ENCODE measurements around the gene OR1J4.
"Not testable (repeated sequence)": the region's sequence is repeated elsewhere in the genome, so short reads cannot be mapped to it uniquely, and the experiment has no call there.

Gene OR1J4

GRCh38 chr9:122527193-122527592, 8.3 kb downstream of the OR1J4 start, which contains the start of gene OR1N1:
TSS of gene OR1N1 (minus strand) at chr9:122527293. CDS start at chr9:122527293, 0 bp downstream.
- H3K36me3 ChIP-seq (ENCODE audit: insufficient read depth, low read length) = no peaks in the 10 kb centered on the region
- no peak within 1 kb of the TSS for H3K4me3 ChIP-seq (ENCODE audit: low read length)
- peaks cover 12% of the 10 kb centered on the region for H3K27me3 ChIP-seq (ENCODE audit: control insufficient read depth, insufficient read depth, low read length)
- H3K9ac ChIP-seq (ENCODE audit: low read depth, low read length) = no peak within 1 kb of the TSS
- no peaks in the 10 kb centered on the region for H3K9me3 ChIP-seq (replicated peaks; ENCODE audit: low read length)
- no peak within 1 kb of the TSS for H3K4me2 ChIP-seq (ENCODE audit: low read length)
- no peaks in the 10 kb centered on the region for H3K4me1 ChIP-seq (ENCODE audit: control insufficient read depth, insufficient read depth, low read length)

GRCh38 chr9:122531157-122531556, 12.2 kb downstream of the OR1J4 start:
- H3K4me2 ChIP-seq (ENCODE audit: low read length); H3K27me3 ChIP-seq (ENCODE audit: control insufficient read depth, insufficient read depth, low read length); H3K36me3 ChIP-seq (ENCODE audit: insufficient read depth, low read length); H3K4me3 ChIP-seq (ENCODE audit: low read length); H3K9me3 ChIP-seq (replicated peaks; ENCODE audit: low read length); H3K9ac ChIP-seq (ENCODE audit: low read depth, low read length); H3K4me1 ChIP-seq (ENCODE audit: control insufficient read depth, insufficient read depth, low read length): not testable (repeated sequence)

- no peak overlapping the region for H3K9ac ChIP-seq (ENCODE audit: low read depth, low read length)
- H3K4me3 ChIP-seq (ENCODE audit: low read length) = no peak overlapping the region
- H3K27me3 ChIP-seq (ENCODE audit: control insufficient read depth, insufficient read depth, low read length) = no peaks in the 10 kb centered on the region
- H3K4me2 ChIP-seq (ENCODE audit: low read length) = no peak overlapping the region
- H3K36me3 ChIP-seq (ENCODE audit: insufficient read depth, low read length) = no peaks in the 10 kb centered on the region
- no peaks in the 10 kb centered on the region for H3K9me3 ChIP-seq (replicated peaks; ENCODE audit: low read length)
- H3K4me1 ChIP-seq (ENCODE audit: control insufficient read depth, insufficient read depth, low read length) = no peaks in the 10 kb centered on the region
These were observed 17.2 kb downstream of the OR1J4 start for GRCh38 chr9:122536134-122536533.

GRCh38 chr9:122537066-122537465, 18.1 kb downstream of the OR1J4 start:
- not testable (repeated sequence) for H3K9ac ChIP-seq (ENCODE audit: low read depth, low read length); H3K36me3 ChIP-seq (ENCODE audit: insufficient read depth, low read length); H3K4me1 ChIP-seq (ENCODE audit: control insufficient read depth, insufficient read depth, low read length); H3K4me2 ChIP-seq (ENCODE audit: low read length); H3K27me3 ChIP-seq (ENCODE audit: control insufficient read depth, insufficient read depth, low read length); H3K4me3 ChIP-seq (ENCODE audit: low read length); H3K9me3 ChIP-seq (replicated peaks; ENCODE audit: low read length)

- Histone ChIP-seq H3K4me1 (ENCODE audit: control insufficient read depth, insufficient read depth, low read length) (no peaks in the 10 kb centered on the region), H3K4me3 (ENCODE audit: low read length) (no peak overlapping the region), H3K9ac (ENCODE audit: low read depth, low read length) (no peak overlapping the region), H3K27me3 (ENCODE audit: control insufficient read depth, insufficient read depth, low read length) (peaks cover 3% of the 10 kb centered on the region), H3K36me3 (ENCODE audit: insufficient read depth, low read length) (no peaks in the 10 kb centered on the region), H3K9me3 (replicated peaks; ENCODE audit: low read length) (no peaks in the 10 kb centered on the region), H3K4me2 (ENCODE audit: low read length) (no peak overlapping the region)
These were observed 19.8 kb downstream of the OR1J4 start for GRCh38 chr9:122538757-122539156.

- no peaks in the 10 kb centered on the region for H3K36me3 ChIP-seq (ENCODE audit: insufficient read depth, low read length)
- no peak overlapping the region for H3K4me3 ChIP-seq (ENCODE audit: low read length)
- no peaks in the 10 kb centered on the region for H3K4me1 ChIP-seq (ENCODE audit: control insufficient read depth, insufficient read depth, low read length)
- H3K9me3 ChIP-seq (replicated peaks; ENCODE audit: low read length) = no peaks in the 10 kb centered on the region
- peaks cover 3% of the 10 kb centered on the region for H3K27me3 ChIP-seq (ENCODE audit: control insufficient read depth, insufficient read depth, low read length)
- no peak overlapping the region for H3K9ac ChIP-seq (ENCODE audit: low read depth, low read length)
- no peak overlapping the region for H3K4me2 ChIP-seq (ENCODE audit: low read length)
These were observed 27.3 kb downstream of the OR1J4 start for GRCh38 chr9:122546196-122546595.

GRCh38 chr9:122551371-122551770, 32.4 kb downstream of the OR1J4 start:
- no peaks in the 10 kb centered on the region for H3K27me3 ChIP-seq (ENCODE audit: control insufficient read depth, insufficient read depth, low read length)

GRCh38 chr9:122552812-122553211, 33.9 kb downstream of the OR1J4 start, which contains the start of gene OR1N2:
TSS of gene OR1N2 (plus strand) at chr9:122553112. CDS start at chr9:122553212, 100 bp downstream.
- Histone ChIP-seq H3K36me3 (ENCODE audit: insufficient read depth, low read length) (no peaks in the 10 kb centered on the region), H3K4me2 (ENCODE audit: low read length) (no peak within 1 kb of the TSS), H3K9me3 (replicated peaks; ENCODE audit: low read length) (no peaks in the 10 kb centered on the region), H3K4me1 (ENCODE audit: control insufficient read depth, insufficient read depth, low read length) (no peaks in the 10 kb centered on the region), H3K27me3 (ENCODE audit: control insufficient read depth, insufficient read depth, low read length) (no peaks in the 10 kb centered on the region), H3K4me3 (ENCODE audit: low read length) (no peak within 1 kb of the TSS), H3K9ac (ENCODE audit: low read depth, low read length) (no peak within 1 kb of the TSS)

More at GRCh38 chr9:122551371-122551770, 32.4 kb downstream of the OR1J4 start:
- Histone ChIP-seq H3K4me3 (ENCODE audit: low read length) (no peak overlapping the region), H3K4me2 (ENCODE audit: low read length) (no peak overlapping the region), H3K36me3 (ENCODE audit: insufficient read depth, low read length) (no peaks in the 10 kb centered on the region), H3K9me3 (replicated peaks; ENCODE audit: low read length) (no peaks in the 10 kb centered on the region), H3K9ac (ENCODE audit: low read depth, low read length) (no peak overlapping the region), H3K4me1 (ENCODE audit: control insufficient read depth, insufficient read depth, low read length) (no peaks in the 10 kb centered on the region)

- H3K27me3 ChIP-seq (ENCODE audit: control insufficient read depth, insufficient read depth, low read length) = no peaks in the 10 kb centered on the region
- H3K4me2 ChIP-seq (ENCODE audit: low read length) = no peak overlapping the region
- H3K9me3 ChIP-seq (replicated peaks; ENCODE audit: low read length) = no peaks in the 10 kb centered on the region
- no peaks in the 10 kb centered on the region for H3K36me3 ChIP-seq (ENCODE audit: insufficient read depth, low read length)
- H3K4me3 ChIP-seq (ENCODE audit: low read length) = no peak overlapping the region
- H3K9ac ChIP-seq (ENCODE audit: low read depth, low read length) = no peak overlapping the region
- no peaks in the 10 kb centered on the region for H3K4me1 ChIP-seq (ENCODE audit: control insufficient read depth, insufficient read depth, low read length)
These were observed 42.5 kb downstream of the OR1J4 start for GRCh38 chr9:122561446-122561845.

- Histone ChIP-seq H3K4me3 (ENCODE audit: low read length) (no peak overlapping the region), H3K9ac (ENCODE audit: low read depth, low read length) (no peak overlapping the region)
These were observed 43.3 kb downstream of the OR1J4 start for GRCh38 chr9:122562134-122562760.

GRCh38 chr9:122567901-122568300, 49.0 kb downstream of the OR1J4 start:
- no peak overlapping the region for H3K9ac ChIP-seq (ENCODE audit: low read depth, low read length)
- H3K4me2 ChIP-seq (ENCODE audit: low read length) = no peak overlapping the region

More at GRCh38 chr9:122562134-122562760, 43.3 kb downstream of the OR1J4 start:
- no peak overlapping the region for H3K4me2 ChIP-seq (ENCODE audit: low read length)
- no peaks in the 10 kb centered on the region for H3K4me1 ChIP-seq (ENCODE audit: control insufficient read depth, insufficient read depth, low read length)
- no peaks in the 10 kb centered on the region for H3K27me3 ChIP-seq (ENCODE audit: control insufficient read depth, insufficient read depth, low read length)
- no peaks in the 10 kb centered on the region for H3K9me3 ChIP-seq (replicated peaks; ENCODE audit: low read length)
- H3K36me3 ChIP-seq (ENCODE audit: insufficient read depth, low read length) = no peaks in the 10 kb centered on the region

More at GRCh38 chr9:122567901-122568300, 49.0 kb downstream of the OR1J4 start:
- Histone ChIP-seq H3K4me3 (ENCODE audit: low read length) (no peak overlapping the region), H3K27me3 (ENCODE audit: control insufficient read depth, insufficient read depth, low read length) (no peaks in the 10 kb centered on the region), H3K9me3 (replicated peaks; ENCODE audit: low read length) (no peaks in the 10 kb centered on the region), H3K4me1 (ENCODE audit: control insufficient read depth, insufficient read depth, low read length) (no peaks in the 10 kb centered on the region), H3K36me3 (ENCODE audit: insufficient read depth, low read length) (no peaks in the 10 kb centered on the region)
